GM18520 (cell line): ENCODE data around the gene S100A10.

Experiments used
- ATAC-seq: cut with Tn5 transposase; IDR thresholded peaks from one replicate; pipeline ENCODE4 v1.9.1; 2021; ENCODE audit not compliant: unreplicated experiment

Gene S100A10

DNA sequence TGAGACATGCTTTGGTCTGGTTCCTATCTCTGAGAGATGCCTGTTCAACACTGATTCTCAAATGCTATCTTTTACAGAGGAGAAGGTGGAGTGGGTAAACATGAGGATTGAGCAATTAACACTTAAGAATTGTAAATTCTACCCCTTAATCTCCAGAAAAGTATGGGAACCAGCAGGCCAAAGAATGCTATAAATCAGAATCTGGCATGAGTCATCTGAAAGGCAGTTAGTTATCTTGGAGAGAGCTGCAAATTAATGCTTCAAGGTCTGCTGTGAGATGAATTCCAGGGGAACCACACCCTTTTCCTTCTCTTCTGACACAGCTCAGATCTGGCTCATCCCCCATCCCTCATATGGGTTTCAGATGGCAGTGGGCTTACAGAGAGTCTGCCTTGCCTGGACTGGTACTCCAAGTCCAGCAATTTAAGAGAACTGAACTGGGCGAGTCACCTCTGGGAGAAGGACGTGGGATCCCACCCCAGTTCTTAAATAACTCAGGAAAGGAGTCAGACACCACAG is 5.2 kb downstream of the S100A10 start:
- no peak for ATAC-seq

DNA sequence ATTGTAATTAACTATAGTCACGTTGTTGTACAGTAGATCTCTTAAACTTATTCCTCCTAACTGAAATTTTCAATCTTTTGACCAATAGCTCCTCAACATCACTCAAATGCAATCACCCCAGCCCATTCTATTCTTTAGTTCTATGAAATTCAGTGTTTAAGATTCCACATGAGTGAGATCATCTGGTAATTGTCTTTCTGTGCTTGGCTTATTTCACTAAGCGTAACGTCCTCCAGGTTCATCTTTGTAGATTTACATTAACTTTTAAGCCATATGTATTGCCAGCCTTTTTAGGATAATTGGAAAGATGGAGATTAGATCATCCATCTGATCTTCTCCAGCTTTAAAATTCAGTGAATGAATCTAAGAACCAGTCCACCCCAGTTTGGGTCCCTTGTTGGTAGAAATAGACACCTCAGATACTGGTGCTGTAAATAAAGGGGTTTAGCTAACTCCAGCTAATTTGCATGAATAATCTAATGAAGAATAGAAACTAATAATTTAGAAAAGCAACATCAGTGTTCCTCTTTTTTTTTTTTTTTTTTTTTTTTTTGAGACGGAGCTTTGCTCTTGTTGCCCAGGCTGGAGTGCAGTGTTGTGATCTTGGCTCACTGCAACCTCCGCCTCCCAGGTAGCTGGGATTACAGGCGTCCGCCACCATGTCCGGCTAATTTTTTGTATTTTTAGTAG is 7.0 kb downstream of the S100A10 start:
- ATAC-seq: no peak

DNA sequence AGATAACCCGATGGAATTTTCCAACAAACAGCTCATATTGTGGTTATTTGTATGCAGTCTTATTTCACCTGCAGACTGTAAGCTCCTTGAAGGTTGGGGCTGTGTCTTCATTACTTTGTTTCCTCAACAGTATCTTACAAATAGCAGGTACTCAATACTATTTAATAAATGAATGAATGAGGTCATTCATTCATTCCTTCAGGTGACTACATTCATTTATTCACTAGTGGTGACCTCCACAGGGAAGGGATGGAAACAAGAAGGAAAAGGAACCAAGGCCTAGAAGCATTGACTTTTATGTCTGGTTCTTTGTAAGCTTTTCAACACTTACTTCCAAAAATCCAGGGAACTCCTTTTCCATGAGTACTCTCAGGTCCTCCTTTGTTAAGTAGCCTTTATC is 7.9 kb downstream of the S100A10 start:
- no peak for ATAC-seq

DNA sequence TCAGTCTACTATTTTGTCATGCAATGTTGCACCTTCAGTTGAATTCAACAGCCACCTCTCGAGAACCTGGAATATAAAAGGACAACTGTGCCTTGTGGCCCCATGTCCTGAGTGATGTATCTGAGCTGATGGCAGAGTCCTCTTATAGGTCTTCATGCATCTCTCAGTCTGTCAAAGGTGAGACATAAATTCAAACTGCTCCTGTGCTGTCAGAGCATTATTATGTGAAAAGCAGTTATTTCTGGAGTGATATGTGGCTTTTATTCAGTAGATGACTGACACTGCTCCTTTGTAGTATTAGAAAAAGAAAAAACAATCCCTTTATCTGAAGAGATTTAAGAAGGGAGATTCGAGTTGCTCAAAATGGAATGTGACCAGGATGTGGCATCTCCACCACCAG is 8.4 kb downstream of the S100A10 start:
- ATAC-seq: no peak

DNA sequence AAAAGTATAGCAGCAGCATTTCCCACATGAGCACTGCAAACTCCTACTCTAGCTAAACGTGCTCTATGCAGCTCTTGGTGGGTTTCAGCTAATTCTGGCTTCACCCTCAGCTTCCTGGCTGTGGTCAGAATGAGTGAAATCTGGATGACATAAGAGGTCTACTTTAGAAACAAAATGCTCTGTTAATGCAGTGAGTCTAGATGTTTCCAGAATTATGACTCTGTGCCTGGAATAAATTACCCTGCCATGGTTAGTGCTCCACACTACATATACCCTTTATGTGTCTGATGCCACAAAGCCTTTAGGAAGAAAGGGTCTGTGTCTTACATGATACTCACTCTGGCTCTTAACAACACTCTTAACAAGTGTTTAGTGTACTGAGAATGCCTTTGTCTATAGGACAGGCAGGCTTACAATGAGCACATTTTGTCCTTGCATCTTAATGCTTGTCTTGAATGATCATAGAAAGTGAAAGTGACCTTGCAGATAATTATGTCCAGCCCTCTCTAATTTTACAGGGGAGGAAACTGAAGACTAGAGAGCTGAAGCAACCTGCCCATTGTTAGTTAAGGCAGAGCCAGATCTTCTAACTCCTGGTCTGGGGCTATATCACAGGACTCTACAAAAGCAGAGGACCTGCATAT is 9.2 kb downstream of the S100A10 start:
- ATAC-seq: no peak

DNA sequence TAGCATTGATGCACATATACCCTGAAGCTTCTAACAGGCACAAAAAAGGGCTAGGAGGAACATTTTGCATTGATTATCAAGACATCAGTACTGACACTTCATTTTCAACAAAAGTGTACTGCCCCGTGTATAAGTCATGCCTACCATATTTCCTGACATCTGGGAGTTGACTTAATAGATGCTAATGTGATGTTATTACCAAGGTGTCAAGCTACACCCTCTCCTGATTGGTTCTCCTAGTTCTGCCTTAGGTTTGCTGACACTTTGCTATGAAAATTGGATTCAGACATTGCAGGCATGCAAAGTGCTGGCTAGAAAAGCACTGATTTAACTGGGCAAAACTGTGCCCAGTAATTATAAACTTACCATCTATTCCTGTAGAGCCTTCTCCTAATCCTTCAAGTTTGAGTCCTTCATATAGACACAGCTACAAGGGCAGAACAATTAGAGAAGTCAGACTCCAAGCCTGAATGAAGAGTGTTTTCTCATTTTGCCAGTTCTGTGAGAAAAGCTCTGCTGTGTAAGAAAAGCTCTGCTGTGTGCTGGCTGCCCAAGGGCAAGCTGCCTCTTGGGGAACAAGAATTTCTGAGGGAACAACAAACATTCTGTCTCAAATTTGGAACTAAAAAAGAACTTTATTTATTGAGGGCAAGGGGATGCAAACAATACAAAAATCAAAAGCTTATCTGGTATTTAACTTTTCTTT is 11.2 kb downstream of the S100A10 start:
- ATAC-seq: no peak

DNA sequence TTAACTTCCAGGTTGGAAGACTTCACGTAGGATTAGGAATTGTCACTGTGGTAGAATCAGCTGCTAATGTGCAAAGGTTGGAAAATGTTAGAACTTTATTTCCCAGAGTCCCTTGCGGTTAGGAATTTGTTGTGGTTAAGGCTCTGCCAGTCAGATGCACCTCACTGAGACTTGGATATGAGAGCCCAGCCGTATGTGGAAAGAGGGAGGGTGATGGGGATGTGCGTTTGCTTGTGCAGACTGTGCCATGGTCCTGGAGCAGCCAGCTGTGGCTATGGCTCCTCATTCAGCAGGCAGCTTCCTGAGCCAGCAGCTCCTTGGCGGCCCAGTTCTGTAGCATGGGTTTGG is 12.5 kb downstream of the S100A10 start:
- ATAC-seq: no peak

DNA sequence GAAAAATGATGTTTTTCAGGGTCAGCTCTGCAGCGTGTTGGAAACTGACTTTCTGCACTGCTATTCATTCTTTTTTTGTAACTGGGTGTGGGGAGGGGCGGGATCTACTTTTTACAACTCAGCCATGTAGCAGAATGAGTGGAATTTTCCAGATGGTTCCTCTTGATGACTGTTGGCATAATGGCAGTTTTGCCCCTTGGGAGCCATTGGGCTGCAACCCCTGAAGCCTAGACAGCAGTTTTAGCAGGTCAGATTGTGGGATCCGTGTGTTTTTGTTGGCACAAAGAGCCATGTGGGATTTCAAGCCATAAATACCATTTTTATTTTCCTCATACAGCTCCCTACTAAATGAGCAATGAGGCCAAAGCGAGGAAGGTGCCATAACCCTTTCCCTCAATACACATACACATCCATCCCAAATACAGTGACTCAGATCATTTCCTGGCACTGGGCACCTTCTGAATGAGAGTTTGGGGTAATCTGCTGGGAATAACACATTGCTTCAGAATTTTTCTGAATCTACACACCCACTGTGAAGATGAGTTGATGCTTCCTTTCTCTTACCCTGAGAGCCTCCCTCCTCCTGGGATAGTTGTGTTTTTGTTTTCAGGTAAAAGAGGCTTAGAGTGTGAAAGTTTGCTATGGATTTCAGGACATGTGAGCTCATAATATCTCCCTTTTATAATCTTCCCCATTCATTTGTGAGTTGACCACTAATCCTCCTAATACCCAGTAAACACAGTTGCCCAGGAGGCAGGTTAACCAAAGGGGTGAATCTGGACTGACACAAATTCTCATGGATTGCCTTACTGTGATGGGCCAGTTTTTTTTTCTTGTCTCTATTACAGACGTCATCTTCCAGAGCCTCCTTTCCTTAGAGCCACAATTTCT is 13.1 kb downstream of the S100A10 start:
- no peak for ATAC-seq

DNA sequence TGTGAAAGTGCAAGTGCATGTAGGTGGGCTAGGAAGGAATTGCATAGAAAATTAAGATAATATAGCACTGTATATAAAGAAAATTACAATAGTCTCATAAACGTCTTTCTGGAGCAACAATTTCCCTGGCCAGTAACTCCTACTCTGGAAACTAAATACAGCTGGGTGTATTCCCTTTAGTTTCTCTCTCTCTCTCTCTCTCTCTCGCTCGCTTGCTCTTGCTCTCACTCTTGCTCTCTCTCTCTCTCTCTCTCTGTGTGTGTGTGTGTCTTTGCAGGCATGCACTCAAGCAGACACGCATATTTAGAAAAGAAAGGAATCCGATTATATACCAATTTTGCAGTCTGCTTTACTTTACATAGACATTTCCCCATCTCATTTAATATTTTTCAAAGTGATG is 14.7 kb downstream of the S100A10 start:
- ATAC-seq: no peak

DNA sequence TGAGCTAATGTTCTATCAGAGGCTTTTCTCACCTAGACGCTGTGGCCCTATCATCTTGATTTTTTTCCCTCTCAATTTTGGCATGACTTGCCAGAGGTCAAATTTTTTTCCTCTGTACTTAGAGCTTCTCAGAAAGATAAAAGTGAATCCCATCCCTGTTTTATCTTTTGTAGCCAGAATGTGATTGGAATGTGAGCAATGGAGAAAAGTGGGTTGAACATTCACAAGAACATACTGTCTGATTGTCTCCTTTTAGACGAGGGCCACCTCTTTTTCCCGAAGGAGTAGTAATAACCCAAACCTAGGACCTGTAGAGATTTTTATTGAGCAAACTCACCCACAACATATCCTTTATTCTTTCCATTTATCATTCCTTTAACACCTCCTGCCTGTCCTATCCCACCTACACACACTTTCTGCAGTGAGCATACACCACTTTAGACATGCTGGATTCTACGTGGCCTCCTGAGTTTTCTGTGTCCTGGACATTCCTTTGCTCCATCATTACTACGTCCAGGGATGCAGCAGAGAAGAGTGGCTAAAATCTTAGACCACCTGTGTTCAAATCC is 15.9 kb downstream of the S100A10 start:
- no peak for ATAC-seq

DNA sequence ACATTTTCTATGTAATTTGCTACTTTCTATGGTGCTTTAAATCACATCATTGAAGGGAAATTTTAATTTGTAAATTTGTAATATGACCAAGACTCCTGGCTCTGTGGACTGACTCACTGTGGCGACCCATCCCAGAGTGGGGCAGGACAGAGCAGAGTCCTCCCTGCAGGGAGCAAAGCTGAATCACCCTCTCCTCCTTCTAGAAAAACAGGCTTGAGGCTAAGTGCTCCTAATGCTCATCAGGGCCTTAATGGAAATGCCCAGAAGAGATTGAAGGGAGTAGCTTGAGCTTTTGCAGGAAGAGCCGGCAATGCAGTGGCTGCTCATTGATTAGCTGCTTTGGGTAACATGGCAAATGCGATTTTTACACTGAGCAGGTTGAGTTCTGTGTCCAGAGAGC is 16.8 kb downstream of the S100A10 start:
- no peak for ATAC-seq

DNA sequence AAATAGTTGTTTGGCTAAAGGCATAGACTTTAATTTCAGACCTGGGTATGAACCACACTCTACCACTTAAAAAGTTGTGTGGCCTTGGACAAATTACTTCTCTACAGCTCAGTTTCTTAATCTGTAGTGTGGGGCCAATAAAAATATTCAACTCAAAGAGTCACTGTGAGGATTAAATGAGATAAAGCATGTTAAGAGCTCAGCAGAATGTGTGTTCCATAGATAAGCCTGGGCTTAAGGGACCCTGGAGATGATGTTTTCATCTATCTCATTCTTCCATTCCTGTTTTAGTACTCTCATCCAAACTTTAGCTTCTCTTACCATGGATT is 17.7 kb downstream of the S100A10 start:
- ATAC-seq: no peak

DNA sequence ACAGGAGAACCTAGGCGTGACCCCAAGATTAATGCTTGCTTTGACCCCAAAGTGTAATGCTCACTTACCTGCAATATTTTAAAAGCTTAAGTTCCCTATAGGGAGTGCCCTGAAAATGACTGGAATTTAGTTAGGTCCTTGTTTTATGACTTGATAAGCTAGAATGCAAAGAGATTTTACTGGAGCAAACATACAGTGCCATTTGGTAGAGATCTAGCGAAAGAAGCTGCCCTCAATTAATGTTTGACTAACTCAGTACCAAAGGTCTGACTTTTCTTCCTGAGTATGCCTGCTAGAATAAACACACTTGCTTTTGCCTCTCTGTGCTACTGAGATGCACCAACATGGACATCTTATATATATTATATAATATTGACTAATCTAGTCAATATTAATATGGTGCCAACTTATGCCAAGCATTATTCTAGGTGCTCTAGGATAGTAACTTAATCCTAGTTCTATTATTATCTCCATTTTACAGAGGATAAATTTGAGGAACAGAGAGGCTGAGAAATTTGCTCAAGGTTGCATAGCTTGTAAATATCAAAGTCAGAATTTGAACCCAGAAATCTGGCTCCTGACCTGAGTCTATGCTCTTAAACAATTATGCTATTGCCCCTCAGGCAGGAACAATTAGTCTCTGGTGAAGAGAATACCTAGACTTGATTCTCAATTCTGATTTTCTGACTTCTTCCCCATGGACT is 18.2 kb downstream of the S100A10 start:
- ATAC-seq: no peak

DNA sequence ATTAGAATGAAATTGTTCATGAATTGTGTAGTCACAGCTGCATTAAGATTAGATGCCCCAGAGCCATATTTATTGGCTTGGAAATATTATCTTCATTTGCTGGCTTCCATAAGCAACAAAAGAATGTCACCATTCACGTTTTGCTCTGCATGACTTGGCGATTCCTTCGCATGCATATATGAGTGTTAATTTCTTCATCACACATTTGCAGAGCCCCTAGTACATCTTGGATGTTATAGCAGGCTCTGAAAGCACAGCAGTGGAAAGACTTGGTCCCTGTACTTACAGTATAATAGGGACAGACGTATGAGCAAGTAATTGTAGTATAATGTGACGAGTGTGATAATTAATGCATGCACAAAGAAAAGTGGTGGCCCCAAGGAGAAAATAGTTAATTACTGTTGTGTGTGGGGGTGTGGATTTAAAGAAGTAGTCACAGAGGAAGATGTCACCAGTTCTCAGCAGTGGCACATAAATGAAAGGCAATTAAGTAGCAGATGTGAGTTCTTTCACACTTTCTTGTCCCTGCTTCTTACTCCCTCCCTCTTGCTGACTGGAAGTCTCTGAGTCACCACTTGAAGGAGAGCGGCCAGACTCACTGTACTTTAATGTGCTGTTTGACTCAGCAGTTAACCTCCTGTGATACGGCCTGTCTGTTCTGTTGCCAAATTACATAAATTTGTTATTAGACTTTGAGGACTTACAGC is 21.0 kb downstream of the S100A10 start:
- ATAC-seq: no peak

DNA sequence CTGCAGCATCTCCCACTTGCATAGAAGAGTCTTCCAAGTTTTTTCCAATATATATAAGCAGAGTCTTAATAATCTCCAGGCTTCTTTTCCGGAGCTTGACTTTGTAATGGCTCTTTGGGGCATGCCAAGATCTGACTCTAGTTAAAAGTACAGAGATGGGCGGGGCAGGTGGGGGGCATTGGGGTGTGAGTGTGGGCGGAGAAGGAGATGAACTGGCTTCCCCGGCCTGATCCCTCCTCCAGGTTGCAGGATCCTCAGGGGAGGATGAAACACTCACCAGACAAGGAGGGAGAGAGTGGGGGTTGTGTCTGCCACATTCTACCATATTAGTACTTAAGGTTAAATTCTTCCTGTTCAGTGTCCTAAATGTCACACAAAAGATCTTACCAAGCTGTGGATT is 23.0 kb downstream of the S100A10 start:
- no peak for ATAC-seq

DNA sequence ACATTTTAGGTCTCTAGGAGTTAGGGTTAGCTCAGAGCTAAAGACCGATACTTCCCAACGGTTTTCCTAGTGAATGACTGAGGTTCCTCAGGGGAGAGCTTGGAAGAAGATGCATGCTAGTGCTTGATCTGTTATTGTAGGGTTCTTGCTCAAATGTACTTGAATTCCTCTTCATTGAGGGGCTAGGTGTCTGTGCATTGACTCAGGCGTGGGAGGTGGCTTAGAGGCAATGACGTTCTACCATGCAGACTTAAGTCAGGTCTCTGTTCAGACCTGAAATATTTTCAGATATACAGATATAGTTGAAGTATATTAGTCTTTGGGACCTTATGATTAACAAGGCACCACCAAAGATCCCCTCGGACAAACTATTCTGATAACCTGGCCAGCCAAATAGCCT is 23.5 kb downstream of the S100A10 start:
- no peak for ATAC-seq

DNA sequence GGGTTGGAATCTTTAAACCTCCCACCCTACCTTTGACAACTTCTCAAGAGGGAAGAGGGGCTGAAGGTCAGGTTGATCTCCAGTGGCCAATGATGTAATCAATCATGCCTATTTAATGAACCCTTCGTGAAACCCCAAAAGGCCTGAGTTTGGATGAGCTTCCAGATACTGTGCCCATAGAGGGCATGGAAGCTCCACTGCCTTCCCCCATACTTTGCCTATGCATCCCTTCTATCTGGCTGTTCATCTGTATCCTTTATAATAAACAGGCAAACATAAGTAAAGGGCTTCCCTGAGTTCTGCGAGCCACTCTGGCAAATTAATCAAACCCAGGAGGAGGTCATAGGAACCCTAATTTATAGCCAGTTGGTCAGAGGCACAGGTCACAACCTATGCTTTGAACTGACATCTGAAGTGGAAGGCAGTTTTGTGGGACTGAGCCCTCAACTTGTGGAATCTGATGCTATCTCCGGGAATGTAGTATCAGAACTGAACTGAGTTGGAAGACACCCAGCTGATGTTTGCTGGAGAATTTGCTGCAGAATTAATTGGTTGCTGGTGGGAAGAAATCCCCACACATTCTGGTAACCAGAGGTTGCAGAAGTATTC is 24.8 kb downstream of the S100A10 start:
- no peak for ATAC-seq

DNA sequence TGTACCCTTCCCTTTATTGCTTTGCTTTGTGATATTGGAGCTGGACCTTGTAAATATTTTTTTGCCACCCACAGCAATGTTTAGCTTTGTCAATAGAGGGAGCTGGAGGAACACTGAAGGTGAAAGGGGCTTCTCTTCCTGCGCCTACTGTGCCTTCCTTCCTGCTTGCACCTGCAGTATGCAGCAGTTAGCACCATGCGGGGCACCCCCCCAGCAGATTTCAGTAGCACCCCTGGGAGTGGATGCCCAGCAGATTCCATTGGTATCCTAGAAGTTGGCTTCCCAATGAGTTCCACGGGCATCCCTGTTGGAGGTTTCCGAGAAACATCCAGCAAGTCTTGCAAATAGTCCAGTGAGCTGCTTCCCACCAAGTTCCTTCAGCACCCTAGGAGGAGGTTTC is 25.6 kb downstream of the S100A10 start:
- no peak for ATAC-seq

DNA sequence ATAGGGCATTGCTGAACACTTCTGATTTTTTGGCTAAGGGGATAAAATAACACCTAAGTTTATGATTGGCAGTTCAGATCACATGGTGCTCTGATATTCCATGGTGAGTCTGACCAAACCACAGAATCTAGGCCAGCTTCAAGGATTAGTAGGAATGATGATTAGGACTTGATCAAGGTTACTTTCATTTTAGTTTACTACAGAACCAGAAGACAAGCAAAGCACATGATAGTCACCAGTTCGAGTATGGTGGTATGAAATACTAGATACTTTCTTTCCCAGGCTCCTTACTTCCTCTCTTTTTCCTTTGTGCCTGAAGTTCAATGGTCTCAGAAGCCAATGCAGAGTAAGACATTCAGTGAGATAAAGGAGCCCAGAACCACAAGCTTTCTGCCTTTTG is 26.6 kb downstream of the S100A10 start:
- ATAC-seq: no peak
